Esophagus squamous epithelium (tissue), 5 donors: ENCODE data around the gene PSMD5. TPM values are rescaled to one million over a fixed set of nuclear protein-coding genes. Genes with fewer than 3 reads are reported as not detected.

Source experiments
- DNase-seq: peaks from one replicate; lab custom pipeline; 2025; lab: John Stamatoyannopoulos, UW
- H3K27ac ChIP-seq, 4 donors: fragments of 200-600 bp; sonication (generic); one replicate each; pipeline ENCODE4 v1.5.1; 2016 to 2019; ENCODE audit warnings: mild to moderate bottlenecking in 1 of 4
- H3K27me3 ChIP-seq, 4 donors: fragments of 200-600 bp; sonication (generic); 1 replicate in 3 of 4; 2 replicates in 1 of 4; pipeline versions ENCODE4 v1.5.1 to v1.6.0; 2017 to 2021; ENCODE audit warnings: antibody characterized with exemption in 1 of 4
- H3K36me3 ChIP-seq, 3 donors: fragments of 200-600 bp; sonication (generic); one replicate each; pipeline ENCODE4 v1.5.1; 2016 to 2019
- H3K4me1 ChIP-seq, 3 donors: fragments of 200-600 bp; sonication (generic); one replicate each; pipeline ENCODE4 v1.5.1; 2017 to 2019
- H3K4me3 ChIP-seq, 4 donors: fragments of 200-600 bp; sonication (generic); 1 replicate in 3 of 4; 2 replicates in 1 of 4; pipeline ENCODE4 v1.5.1; 2016 to 2019; ENCODE audit warnings: mild to moderate bottlenecking in 2 of 4, moderate library complexity in 1 of 4
- H3K9me3 ChIP-seq, 3 donors: fragments of 200-600 bp; sonication (generic); one replicate each; pipeline ENCODE4 v1.5.1; 2016 to 2019
- CTCF ChIP-seq, 6 experiments: fragments of 450-650 bp in 4 of 6; fragments of 200-600 bp in 2 of 6; sonication (generic) in 2 of 6; IDR thresholded peaks; one replicate each; pipeline ENCODE4 v1.5.1; 2016 to 2019; ENCODE audit warnings: antibody characterized with exemption in 6 of 6, mild to moderate bottlenecking in 4 of 6, moderate library complexity in 4 of 6
- POLR2A ChIP-seq, 4 donors: fragments of 450-650 bp; IDR thresholded peaks; one replicate each; pipeline ENCODE4 v1.6.1; 2017; ENCODE audit warnings: antibody characterized with exemption in 4 of 4, mild to moderate bottlenecking in 4 of 4, moderate library complexity in 3 of 4
- WGBS, 2 donors: methylation state at CpG; one replicate each; pipeline ENCODE4 v1.1.5; 2018; 5-methylcytosine and 5-hydroxymethylcytosine counted together
- intact Hi-C: fragments of 100-400 bp; cut with DNase I; formaldehyde crosslinking; loops from one replicate; pipeline ENCODE4 v1.15.0; 2022
- total RNA-seq, 4 donors: library from RNA; depleted of rRNA; stranded (reverse); fragments of >200 nt; gene quantifications; one replicate each; pipeline ENCODE4 v1.1.0, GENCODE V29; 2016
- donor health status: DM: yes; HTN: yes; CAD: no.

Gene PSMD5
- total RNA-seq, 4 donors from 2014 or later = 21.4 to 35.3 (median 33.3) TPM

DNA sequence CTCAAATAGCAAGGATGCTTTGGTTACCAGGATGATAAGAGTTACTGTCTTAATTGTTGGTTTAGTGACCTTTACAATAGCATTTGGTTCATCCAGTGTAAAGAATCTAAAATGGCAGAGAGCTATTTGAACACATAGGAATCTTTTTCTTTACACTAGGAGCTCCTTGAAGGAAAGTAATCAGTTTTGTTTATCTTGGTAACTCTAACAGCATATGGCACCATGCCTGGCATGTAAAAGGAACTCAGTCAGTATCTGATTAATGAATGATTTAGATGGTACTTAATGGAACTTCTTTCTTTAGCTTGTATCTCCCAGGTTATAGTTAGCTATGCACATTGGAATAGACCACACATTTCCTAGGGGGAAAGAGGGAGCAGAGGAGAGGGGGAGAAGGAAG, 9.9 kb downstream of the PSMD5 start:
- intact Hi-C loops = no loop called here
- no peak for TF ChIP-seq CTCF (IDR thresholded peaks at IDR 0.05)
- TF ChIP-seq POLR2A (IDR thresholded peaks at IDR 0.05) = no peak
- no peak overlapping the region for H3K27ac ChIP-seq
- H3K27me3 ChIP-seq = no peaks in the 10 kb centered on the region
- DNase-seq = no peak
- H3K36me3 ChIP-seq = peaks cover 0 to 84% (median 24%) of the 10 kb centered on the region in 3 donors
- H3K4me3 ChIP-seq = no peak overlapping the region
- H3K4me1 ChIP-seq = no peaks in the 10 kb centered on the region
- H3K9me3 ChIP-seq = no peaks in the 10 kb centered on the region

- H3K4me3 ChIP-seq = no peak overlapping the region
- TF ChIP-seq POLR2A (IDR thresholded peaks at IDR 0.05) = no peak
- TF ChIP-seq CTCF (IDR thresholded peaks at IDR 0.05) = no peak
- H3K9me3 ChIP-seq = no peaks in the 10 kb centered on the region
- H3K27ac ChIP-seq = no peak overlapping the region
- no peak for DNase-seq
- H3K36me3 ChIP-seq = peaks cover 7 to 97% (median 24%) of the 10 kb centered on the region in 3 donors
- intact Hi-C loops = no loop called here
- WGBS, 2 donors = 91 to 97% methylated on average over 3 of the region's 3 CpGs
- no peaks in the 10 kb centered on the region for H3K27me3 ChIP-seq
- H3K4me1 ChIP-seq = no peaks in the 10 kb centered on the region
Observed at GRCh38 chr9:120830865-120831264, 11.9 kb downstream of the PSMD5 start.

GRCh38 chr9:120830151-120830550, 12.6 kb downstream of the PSMD5 start:
- Histone ChIP-seq H3K4me1 (no peaks in the 10 kb centered on the region), H3K9me3 (no peaks in the 10 kb centered on the region), H3K36me3 (peaks cover 7 to 97% (median 24%) of the 10 kb centered on the region in 3 donors), H3K4me3 (no peak overlapping the region), H3K27ac (no peak overlapping the region), H3K27me3 (no peaks in the 10 kb centered on the region)
- DNase-seq = no peak
- TF ChIP-seq CTCF (IDR thresholded peaks at IDR 0.05) (no peak), POLR2A (IDR thresholded peaks at IDR 0.05) (no peak)
- 83 to 88% methylated on average over 3 of the region's 3 CpGs for WGBS, 2 donors
- intact Hi-C loops = no loop called here

DNA sequence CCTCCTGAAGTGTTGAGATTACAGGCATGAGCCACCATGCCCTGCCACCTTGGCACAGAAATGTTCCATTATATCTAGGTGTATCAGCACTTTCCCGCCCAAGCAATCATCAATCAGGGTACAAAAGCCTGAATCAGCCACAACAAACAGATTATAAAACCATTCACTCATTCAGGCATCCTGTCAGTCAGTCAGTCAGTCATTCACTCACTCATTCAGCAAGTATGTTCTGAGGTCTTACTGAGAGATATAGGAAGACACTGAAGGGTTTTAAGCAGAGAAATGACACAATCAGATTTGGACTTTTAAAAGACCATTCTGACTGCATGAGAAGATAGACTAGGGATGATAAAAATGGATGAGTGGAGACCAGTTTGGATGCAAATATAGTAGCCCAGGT, 13.1 kb downstream of the PSMD5 start:
- no peaks in the 10 kb centered on the region for H3K27me3 ChIP-seq
- no peaks in the 10 kb centered on the region for H3K9me3 ChIP-seq
- intact Hi-C loops = no loop called here
- H3K36me3 ChIP-seq = peaks cover 7 to 97% (median 24%) of the 10 kb centered on the region in 3 donors
- TF ChIP-seq CTCF (IDR thresholded peaks at IDR 0.05) = no peak
- TF ChIP-seq POLR2A (IDR thresholded peaks at IDR 0.05) = no peak
- H3K4me3 ChIP-seq = no peak overlapping the region
- no peak for DNase-seq
- H3K27ac ChIP-seq = no peak overlapping the region
- no peaks in the 10 kb centered on the region for H3K4me1 ChIP-seq
- WGBS, 2 donors = 70 to 89% methylated on average over 1 of the region's 1 CpG

DNA sequence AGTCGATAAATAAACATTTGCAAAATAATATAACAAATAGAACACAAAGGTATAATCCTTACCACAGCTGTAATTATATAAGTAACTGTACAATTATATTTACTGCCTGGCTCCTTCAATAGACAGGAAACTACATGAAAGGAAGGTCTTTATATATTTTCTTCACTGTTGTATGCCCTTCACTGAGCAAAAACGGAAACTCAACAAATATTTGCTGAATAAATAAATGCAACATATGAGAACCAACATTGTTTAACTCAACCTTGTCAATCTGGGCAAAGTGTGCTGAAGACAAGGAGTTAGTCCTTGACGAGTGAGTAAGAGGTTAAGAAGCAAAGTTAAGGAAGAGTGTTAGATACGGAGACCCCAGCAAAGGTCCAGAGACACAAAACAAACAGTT, 22.6 kb downstream of the PSMD5 start:
- H3K27me3 ChIP-seq = no peaks in the 10 kb centered on the region
- peaks cover 10 to 100% (median 30%) of the 10 kb centered on the region in 3 donors for H3K36me3 ChIP-seq
- no peaks in the 10 kb centered on the region for H3K9me3 ChIP-seq
- no peak overlapping the region for H3K4me3 ChIP-seq
- DNase-seq = no peak
- no peaks in the 10 kb centered on the region for H3K4me1 ChIP-seq
- intact Hi-C loops = no loop called here
- no peak overlapping the region for H3K27ac ChIP-seq
- 89 to 92% methylated on average over 4 of the region's 4 CpGs for WGBS, 2 donors
- TF ChIP-seq POLR2A (IDR thresholded peaks at IDR 0.05) = no peak
- no peak for TF ChIP-seq CTCF (IDR thresholded peaks at IDR 0.05)
